Upper lobe of right lung (tissue), 1 donor: ENCODE data around the gene TTLL9. TPM values are rescaled to one million over a fixed set of nuclear protein-coding genes. Genes with fewer than 3 reads are reported as not detected.
A peak's percentile ranks its signal among the peaks of the same experiment; 100 is the strongest.

Source experiments
- ATAC-seq: fragments of 200-7000 bp; cut with Tn5 transposase; one replicate; pipeline ENCODE4 v1.9.1; 2020; ENCODE audit warnings: mild to moderate bottlenecking, moderate library complexity
- DNase-seq: peaks from one replicate; pipeline ENCODE4 v3.0.0-alpha.2; 2020
- H3K27ac ChIP-seq: fragments of 200-600 bp; one replicate; pipeline ENCODE4 v1.8.0; 2022
- H3K27me3 ChIP-seq: fragments of 200-600 bp; one replicate; pipeline ENCODE4 v1.8.0; 2022; ENCODE audit warnings: mild to moderate bottlenecking
- H3K36me3 ChIP-seq: fragments of 200-600 bp; one replicate; pipeline ENCODE4 v1.8.0; 2022
- H3K4me1 ChIP-seq: fragments of 200-600 bp; one replicate; pipeline ENCODE4 v1.8.0; 2022
- H3K4me3 ChIP-seq: fragments of 200-600 bp; one replicate; pipeline ENCODE4 v1.8.0; 2022; ENCODE audit warnings: mild to moderate bottlenecking
- H3K9me3 ChIP-seq: fragments of 200-600 bp; one replicate; pipeline ENCODE4 v1.8.0; 2022
- intact Hi-C: fragments of 100-400 bp; cut with DNase I; formaldehyde crosslinking; loops from one replicate; pipeline ENCODE4 v1.11.0; 2022
- total RNA-seq: library from RNA; stranded (reverse); fragmentation: NEBNext Ultra II Directional; extraction: Animal tissue kit (Norgen Biotek cat#: 25700); gene quantifications from one replicate; pipeline ENCODE4 v1.2.1, GENCODE V29; 2021
- TF ChIP-seq, protein P1 (sequence below): fragments of 200-600 bp; IDR thresholded peaks from one replicate; pipeline ENCODE4 v1.8.0; 2022; ENCODE audit warnings: antibody characterized with exemption
- donor health status: DM: no; HTN: yes; CAD: no; lungs with severe emphysema.

Gene TTLL9
- total RNA-seq, 1 donor from 2014 or later, result 0.49 TPM

DNA sequence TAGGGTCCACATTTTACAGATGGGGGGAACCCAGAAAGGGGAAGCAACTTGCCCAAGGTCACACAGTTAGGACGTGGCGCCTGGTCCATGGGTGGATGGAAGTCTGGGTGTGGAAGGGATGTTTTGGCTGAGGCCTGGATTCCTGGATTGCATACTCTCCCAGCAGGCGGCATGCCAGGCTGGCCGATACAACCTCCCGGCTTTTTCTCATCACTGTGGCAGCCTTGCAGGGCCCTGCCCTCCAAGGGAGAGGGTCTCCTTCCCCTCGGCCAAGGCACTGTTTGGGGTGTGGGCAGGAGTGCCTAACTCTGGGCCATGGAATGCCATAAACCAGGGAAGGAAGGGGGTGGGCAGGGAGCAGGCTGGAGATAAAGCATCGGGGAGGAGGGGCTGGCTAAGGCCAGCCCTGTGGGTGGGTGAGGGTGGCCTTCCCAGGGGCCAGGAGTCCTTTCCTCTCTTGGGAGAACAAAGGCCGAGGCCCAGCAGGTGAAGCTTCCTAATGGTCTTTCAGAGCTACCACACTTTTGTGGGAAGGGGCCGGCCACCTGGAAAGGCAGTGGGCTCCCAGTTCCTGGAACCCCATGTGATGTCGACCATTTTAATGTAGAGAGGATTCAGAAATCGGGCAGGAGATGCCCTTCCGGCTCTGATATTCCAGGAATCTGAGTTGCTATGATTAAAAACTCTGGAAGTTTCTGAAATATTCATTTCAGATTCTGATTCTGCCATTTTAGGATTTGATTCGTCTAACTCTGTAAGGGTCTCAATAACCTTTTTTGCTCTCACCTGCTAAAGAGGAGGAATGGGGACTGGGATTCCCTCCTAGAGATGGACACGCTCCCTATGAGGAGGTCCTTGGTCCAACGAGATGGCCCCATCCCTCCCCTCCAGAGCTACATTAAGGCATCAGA lies 29.3 kb upstream of the TTLL9 start:
- peaks cover 26% of the 10 kb centered on the region for H3K4me1 ChIP-seq
- intact Hi-C loops, result no loop called here
- no peak for DNase-seq

GRCh38 chr20:31841928-31842327 lies 28.5 kb upstream of the TTLL9 start:
- Histone ChIP-seq H3K9me3 (no peaks in the 10 kb centered on the region), H3K4me3 (no peak overlapping the region), H3K27me3 (no peaks in the 10 kb centered on the region), H3K36me3 (no peaks in the 10 kb centered on the region), H3K27ac (peak overlapping the region; percentile 72), H3K4me1 (peaks cover 18% of the 10 kb centered on the region)
- ATAC-seq (no peak), DNase-seq (no peak)
- TF ChIP-seq, protein P1, sequence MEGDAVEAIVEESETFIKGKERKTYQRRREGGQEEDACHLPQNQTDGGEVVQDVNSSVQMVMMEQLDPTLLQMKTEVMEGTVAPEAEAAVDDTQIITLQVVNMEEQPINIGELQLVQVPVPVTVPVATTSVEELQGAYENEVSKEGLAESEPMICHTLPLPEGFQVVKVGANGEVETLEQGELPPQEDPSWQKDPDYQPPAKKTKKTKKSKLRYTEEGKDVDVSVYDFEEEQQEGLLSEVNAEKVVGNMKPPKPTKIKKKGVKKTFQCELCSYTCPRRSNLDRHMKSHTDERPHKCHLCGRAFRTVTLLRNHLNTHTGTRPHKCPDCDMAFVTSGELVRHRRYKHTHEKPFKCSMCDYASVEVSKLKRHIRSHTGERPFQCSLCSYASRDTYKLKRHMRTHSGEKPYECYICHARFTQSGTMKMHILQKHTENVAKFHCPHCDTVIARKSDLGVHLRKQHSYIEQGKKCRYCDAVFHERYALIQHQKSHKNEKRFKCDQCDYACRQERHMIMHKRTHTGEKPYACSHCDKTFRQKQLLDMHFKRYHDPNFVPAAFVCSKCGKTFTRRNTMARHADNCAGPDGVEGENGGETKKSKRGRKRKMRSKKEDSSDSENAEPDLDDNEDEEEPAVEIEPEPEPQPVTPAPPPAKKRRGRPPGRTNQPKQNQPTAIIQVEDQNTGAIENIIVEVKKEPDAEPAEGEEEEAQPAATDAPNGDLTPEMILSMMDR, result no peak
- intact Hi-C loops, result no loop called here

More for the DNA sequence above, 29.3 kb upstream of the TTLL9 start:
- Histone ChIP-seq H3K9me3 (no peaks in the 10 kb centered on the region), H3K36me3 (no peaks in the 10 kb centered on the region), H3K4me3 (no peak overlapping the region), H3K27ac (peak overlapping the region; percentile 72), H3K27me3 (no peaks in the 10 kb centered on the region)
- TF ChIP-seq, protein P1, result no peak
- ATAC-seq, result no peak

DNA sequence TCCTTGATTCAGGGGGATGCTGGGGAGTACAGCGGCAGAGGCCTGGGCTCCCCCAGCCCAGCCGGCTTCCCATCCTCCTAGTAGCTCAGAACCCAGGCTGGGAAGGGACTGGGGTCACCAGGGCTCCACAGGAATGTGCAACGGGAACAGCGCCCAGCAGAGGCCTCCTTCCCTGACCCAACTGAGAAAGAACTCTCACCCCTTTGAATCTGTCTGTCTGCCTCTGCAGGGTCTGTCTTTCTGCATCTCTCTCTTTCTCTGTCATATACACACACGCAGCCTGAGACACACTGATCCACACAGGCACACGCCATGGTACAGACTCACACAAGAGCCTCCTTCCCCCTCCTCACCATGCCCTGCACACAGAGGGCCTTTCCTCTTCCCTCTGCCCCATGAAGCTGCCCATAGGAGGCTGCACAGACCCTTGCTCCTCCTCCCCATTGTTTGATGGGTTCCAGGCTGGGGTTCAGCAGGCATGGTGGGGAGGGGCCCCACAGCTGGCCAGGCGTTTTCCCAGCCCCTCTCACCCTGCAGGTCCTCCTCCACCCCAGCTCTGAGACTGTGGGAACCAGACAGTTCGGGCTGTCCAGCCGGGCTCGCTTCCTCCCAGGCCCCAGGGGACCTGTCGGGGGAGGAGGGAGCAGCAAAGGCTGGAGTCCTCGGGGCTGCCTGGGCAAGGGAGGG lies 27.8 kb upstream of the TTLL9 start:
- TF ChIP-seq, protein P1, result no peak
- no peak for DNase-seq
- intact Hi-C loops, result no loop called here
- peaks cover 13% of the 10 kb centered on the region for H3K4me1 ChIP-seq
- no peaks in the 10 kb centered on the region for H3K27me3 ChIP-seq
- no peaks in the 10 kb centered on the region for H3K9me3 ChIP-seq
- no peaks in the 10 kb centered on the region for H3K36me3 ChIP-seq
- peak; percentile 21 for ATAC-seq
- H3K4me3 ChIP-seq, result no peak overlapping the region
- peak overlapping the region; percentile 72 for H3K27ac ChIP-seq

DNA sequence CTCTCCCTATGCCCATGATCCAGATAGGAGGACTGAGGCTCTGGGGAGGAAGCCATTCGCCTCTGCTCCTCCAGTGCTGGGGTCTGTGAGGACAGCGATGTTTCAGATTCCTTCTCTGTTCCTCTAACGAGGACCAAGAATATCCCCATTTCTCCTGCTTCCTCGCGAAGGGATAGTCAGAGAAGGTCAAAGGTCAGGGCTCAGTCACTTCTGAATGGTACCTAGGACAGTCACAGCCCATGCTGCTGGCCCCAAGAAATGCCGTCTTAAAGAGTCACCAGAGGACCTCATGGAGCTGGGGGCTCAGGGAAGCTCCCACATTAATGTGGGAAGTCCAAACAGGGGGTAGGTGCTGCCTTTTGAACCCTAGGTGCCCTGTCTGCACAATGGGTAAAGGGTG lies 27.1 kb upstream of the TTLL9 start:
- no peaks in the 10 kb centered on the region for H3K36me3 ChIP-seq
- H3K4me3 ChIP-seq, result peak overlapping the region; percentile 31
- TF ChIP-seq, protein P1, result no peak
- H3K27me3 ChIP-seq, result no peaks in the 10 kb centered on the region
- DNase-seq (no peak), ATAC-seq (no peak)
- intact Hi-C loops, result no loop called here
- H3K9me3 ChIP-seq, result no peaks in the 10 kb centered on the region
- H3K4me1 ChIP-seq, result peaks cover 11% of the 10 kb centered on the region
- peak overlapping the region; percentile 72 for H3K27ac ChIP-seq

DNA sequence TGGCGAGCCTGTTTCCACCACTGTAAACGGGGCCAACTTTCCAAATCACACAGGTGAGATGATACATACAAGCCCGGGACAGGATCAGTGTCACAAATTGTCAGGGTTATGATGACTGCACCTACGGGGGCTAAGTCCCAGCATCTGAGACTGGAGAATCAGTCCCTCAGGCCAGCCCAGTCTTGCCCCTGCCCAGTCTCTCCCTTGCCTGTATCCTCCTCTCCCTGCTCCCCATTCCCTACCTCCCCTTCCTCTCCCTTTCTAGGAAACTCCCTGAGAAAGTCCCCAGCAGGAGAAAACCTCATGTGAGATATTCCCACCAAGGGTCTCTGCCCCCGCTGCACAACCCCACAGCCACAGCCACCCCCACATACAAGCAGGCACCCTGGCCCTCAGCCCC lies 26.6 kb upstream of the TTLL9 start:
- no peaks in the 10 kb centered on the region for H3K9me3 ChIP-seq
- no peaks in the 10 kb centered on the region for H3K27me3 ChIP-seq
- no peaks in the 10 kb centered on the region for H3K36me3 ChIP-seq
- no peak overlapping the region for H3K27ac ChIP-seq
- peaks cover 5% of the 10 kb centered on the region for H3K4me1 ChIP-seq
- DNase-seq (no peak), ATAC-seq (no peak)
- TF ChIP-seq, protein P1, result no peak
- H3K4me3 ChIP-seq, result peak overlapping the region; percentile 31
- intact Hi-C loops, result no loop called here
